ENCODE results near the gene BRME1. TPM values are rescaled to one million over a fixed set of nuclear protein-coding genes. Genes with fewer than 3 reads are reported as not detected.

Gene BRME1
- total RNA-seq, 4 donors from 2014 or later, result 0.34 to 1.7 (median 1.0) TPM

- intact Hi-C loops (cut with DNase I), result no loop called here
- DNase-seq, result no peak
- TF ChIP-seq CTCF (IDR thresholded peaks at IDR 0.05), result no peak
- no peak for TF ChIP-seq POLR2A (IDR thresholded peaks at IDR 0.05)
- Histone ChIP-seq H3K4me3 (replicated peaks in 1 of 3) (no peak overlapping the region), H3K27ac (no peak overlapping the region), H3K9me3 (no peaks in the 10 kb centered on the region), H3K36me3 (no peaks in the 10 kb centered on the region), H3K4me1 (peaks cover 5 to 17% of the 10 kb centered on the region in 2 donors), H3K27me3 (no peaks in the 10 kb centered on the region)
- WGBS, 2 donors, result 78 to 81% methylated on average over 15 of the region's 15 CpGs
Measured at GRCh38 chr19:13866463-13867046, 39.4 kb downstream of the BRME1 start.

- Histone ChIP-seq H3K9me3 (no peaks in the 10 kb centered on the region), H3K4me1 (peaks cover 5 to 22% of the 10 kb centered on the region in 2 donors), H3K27me3 (no peaks in the 10 kb centered on the region), H3K36me3 (no peaks in the 10 kb centered on the region), H3K27ac (peak overlapping the region in 2 of 3 donors; percentile 13 to 30), H3K4me3 (replicated peaks in 1 of 3) (peak overlapping the region; percentile 33 to 74 (median 62))
- peak; percentile 34 to 35 for DNase-seq
- TF ChIP-seq POLR2A (IDR thresholded peaks at IDR 0.05) (no peak), CTCF (IDR thresholded peaks at IDR 0.05) (no peak)
- 5 to 10% methylated on average over 12 to 21 of the region's 82 CpGs for WGBS, 2 donors
- intact Hi-C loops (cut with DNase I), result no loop called here
Measured at GRCh38 chr19:13865571-13866462, 40.1 kb downstream of the BRME1 start.

GRCh38 chr19:13864667-13865570 is 41.0 kb downstream of the BRME1 start:
- no peaks in the 10 kb centered on the region for H3K36me3 ChIP-seq
- H3K4me1 ChIP-seq, result peaks cover 5 to 22% of the 10 kb centered on the region in 2 donors
- H3K27me3 ChIP-seq, result no peaks in the 10 kb centered on the region
- no peaks in the 10 kb centered on the region for H3K9me3 ChIP-seq
- intact Hi-C loops (cut with DNase I), result no loop called here
- no peak for TF ChIP-seq CTCF (IDR thresholded peaks at IDR 0.05)
- TF ChIP-seq POLR2A (IDR thresholded peaks at IDR 0.05), result no peak
- H3K4me3 ChIP-seq (replicated peaks in 1 of 3), result peak overlapping the region in 1 of 3 donors; percentile 74
- 13 to 29% methylated on average over 12 to 18 of the region's 113 CpGs for WGBS, 2 donors
- no peak for DNase-seq
- H3K27ac ChIP-seq, result peak overlapping the region in 1 of 3 donors; percentile 21

GRCh38 chr19:13864046-13864666 is 41.8 kb downstream of the BRME1 start:
- Histone ChIP-seq H3K36me3 (no peaks in the 10 kb centered on the region), H3K4me3 (replicated peaks in 1 of 3) (no peak overlapping the region), H3K27ac (no peak overlapping the region), H3K9me3 (no peaks in the 10 kb centered on the region), H3K27me3 (no peaks in the 10 kb centered on the region), H3K4me1 (peaks cover 5 to 22% of the 10 kb centered on the region in 2 donors)
- DNase-seq, result no peak
- no peak for TF ChIP-seq POLR2A (IDR thresholded peaks at IDR 0.05)
- no peak for TF ChIP-seq CTCF (IDR thresholded peaks at IDR 0.05)
- WGBS, 2 donors, result 51 to 66% methylated on average over 7 to 9 of the region's 13 CpGs
- intact Hi-C loops (cut with DNase I), result no loop called here
